Renal cortex interstitium (tissue), 11 donors: ENCODE data around the gene PTPN1. TPM values are rescaled to one million over a fixed set of nuclear protein-coding genes. Genes with fewer than 3 reads are reported as not detected.
"Not testable (repeated sequence)": the region's sequence is repeated elsewhere in the genome, so short reads cannot be mapped to it uniquely, and the experiment has no call there.

Experiments used
- DNase-seq, 11 donors: peaks; one replicate each; pipeline ENCODE4 v3.0.0-alpha.2; 2013; ENCODE audit warnings: low read depth in 9 of 11, low spot score in 4 of 11; ENCODE audit errors: extremely low read depth in 1 of 11
- polyA plus RNA-seq, 3 donors: library from polyadenylated mRNA; unstranded; fragments of 120-200 nt; gene quantifications; one replicate each; pipeline ENCODE4 v1.2.1, GENCODE V29; 2013; ENCODE audit not compliant: insufficient read length in 3 of 3

Gene PTPN1
- polyA plus RNA-seq, 3 donors, result 32.8 to 33.4 (median 32.8) TPM

GRCh38 chr20:50562262-50562701 is 52.1 kb downstream of the PTPN1 start:
- no peak for DNase-seq

- no peak for DNase-seq
Observed at GRCh38 chr20:50563133-50563944, 53.2 kb downstream of the PTPN1 start.

- no peak for DNase-seq
Observed at GRCh38 chr20:50565383-50565782, 55.2 kb downstream of the PTPN1 start.

- DNase-seq, result no peak
Observed at GRCh38 chr20:50565871-50566270, 55.7 kb downstream of the PTPN1 start.

GRCh38 chr20:50567860-50568548 is 57.8 kb downstream of the PTPN1 start:
- no peak for DNase-seq

GRCh38 chr20:50568549-50568942 is 58.4 kb downstream of the PTPN1 start:
- DNase-seq, result no peak

GRCh38 chr20:50569487-50569863 is 59.3 kb downstream of the PTPN1 start:
- DNase-seq, result not testable (repeated sequence)

GRCh38 chr20:50569864-50570836 is 60.0 kb downstream of the PTPN1 start:
- DNase-seq, result no peak

- no peak for DNase-seq
Observed at GRCh38 chr20:50571466-50571865, 61.3 kb downstream of the PTPN1 start.

- no peak for DNase-seq
Observed at GRCh38 chr20:50572938-50573777, 63.0 kb downstream of the PTPN1 start.

- no peak for DNase-seq
Observed at GRCh38 chr20:50574108-50574507, 63.9 kb downstream of the PTPN1 start.

- no peak for DNase-seq
Observed at GRCh38 chr20:50574586-50574985, 64.4 kb downstream of the PTPN1 start.

GRCh38 chr20:50575865-50576720 is 65.9 kb downstream of the PTPN1 start:
- DNase-seq, result peak in 1 of 11 donors; percentile 35

GRCh38 chr20:50577175-50578018 is 67.2 kb downstream of the PTPN1 start:
- DNase-seq, result no peak

- no peak for DNase-seq
Observed at GRCh38 chr20:50578061-50578777, 68.0 kb downstream of the PTPN1 start.

GRCh38 chr20:50578778-50579165 is 68.6 kb downstream of the PTPN1 start:
- DNase-seq, result no peak
